Astrocyte (in vitro differentiated cells and primary cell): ENCODE measurements around the gene GPBAR1.

ENCODE experiments used
- EZH2 ChIP-seq: IDR thresholded peaks from 2 replicates; pipeline ENCODE4 v1.6.1; 2012; ENCODE audit warnings: mild to moderate bottlenecking, low read length, inconsistent platforms; ENCODE audit not compliant: insufficient read depth
- TF ChIP-seq, protein P1 (sequence below): IDR thresholded peaks from 2 replicates; pipeline ENCODE4 v1.5.1; 2011; ENCODE audit warnings: low read depth, mild to moderate bottlenecking, inconsistent platforms, low read length, moderate library complexity; ENCODE audit not compliant: insufficient read depth

GRCh38 chr2:218285604-218286003 is 24.8 kb downstream of the GPBAR1 start:
- TF ChIP-seq, protein P1, sequence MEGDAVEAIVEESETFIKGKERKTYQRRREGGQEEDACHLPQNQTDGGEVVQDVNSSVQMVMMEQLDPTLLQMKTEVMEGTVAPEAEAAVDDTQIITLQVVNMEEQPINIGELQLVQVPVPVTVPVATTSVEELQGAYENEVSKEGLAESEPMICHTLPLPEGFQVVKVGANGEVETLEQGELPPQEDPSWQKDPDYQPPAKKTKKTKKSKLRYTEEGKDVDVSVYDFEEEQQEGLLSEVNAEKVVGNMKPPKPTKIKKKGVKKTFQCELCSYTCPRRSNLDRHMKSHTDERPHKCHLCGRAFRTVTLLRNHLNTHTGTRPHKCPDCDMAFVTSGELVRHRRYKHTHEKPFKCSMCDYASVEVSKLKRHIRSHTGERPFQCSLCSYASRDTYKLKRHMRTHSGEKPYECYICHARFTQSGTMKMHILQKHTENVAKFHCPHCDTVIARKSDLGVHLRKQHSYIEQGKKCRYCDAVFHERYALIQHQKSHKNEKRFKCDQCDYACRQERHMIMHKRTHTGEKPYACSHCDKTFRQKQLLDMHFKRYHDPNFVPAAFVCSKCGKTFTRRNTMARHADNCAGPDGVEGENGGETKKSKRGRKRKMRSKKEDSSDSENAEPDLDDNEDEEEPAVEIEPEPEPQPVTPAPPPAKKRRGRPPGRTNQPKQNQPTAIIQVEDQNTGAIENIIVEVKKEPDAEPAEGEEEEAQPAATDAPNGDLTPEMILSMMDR, result no peak
- TF ChIP-seq EZH2, result no peak
